Endothelial cell of umbilical vein (primary cell): ENCODE data around the gene PROB1.

ENCODE experiments used
- EZH2 ChIP-seq: IDR thresholded peaks from 2 replicates; pipeline ENCODE4 v1.6.1; 2012; ENCODE audit warnings: borderline replicate concordance, low read depth, mild to moderate bottlenecking, moderate library complexity, low read length, inconsistent platforms; ENCODE audit not compliant: severe bottlenecking
- FOS ChIP-seq: IDR thresholded peaks from 2 replicates; pipeline ENCODE4 v1.6.1; 2011; ENCODE audit warnings: mild to moderate bottlenecking, low read length, moderate library complexity, borderline replicate concordance; ENCODE audit not compliant: insufficient read depth
- GATA2 ChIP-seq: IDR thresholded peaks from 2 replicates; pipeline ENCODE4 v1.7.0; 2011; ENCODE audit warnings: low read depth, mild to moderate bottlenecking, moderate library complexity, mixed read lengths, low read length; ENCODE audit not compliant: insufficient read length, insufficient read depth
- JUN ChIP-seq: IDR thresholded peaks from 2 replicates; pipeline ENCODE4 v1.6.1; 2011; ENCODE audit warnings: borderline replicate concordance, low read depth; ENCODE audit not compliant: insufficient read length, insufficient read depth
- MYC ChIP-seq: IDR thresholded peaks from one replicate; pipeline ENCODE4 v1.6.1; 2011; ENCODE audit warnings: mild to moderate bottlenecking, low read depth, low read length
- POLR2A ChIP-seq: IDR thresholded peaks from 2 replicates; pipeline ENCODE4 v1.6.1; 2012; ENCODE audit warnings: low read depth, mild to moderate bottlenecking, control low read depth, low read length
- POLR2AphosphoS5 ChIP-seq: IDR thresholded peaks from 2 replicates; pipeline ENCODE4 v1.6.1; 2012; ENCODE audit warnings: low read depth, mild to moderate bottlenecking, control low read depth, low read length, moderate library complexity; ENCODE audit not compliant: insufficient read depth
- TF ChIP-seq, protein P1 (sequence below), 2 donors: IDR thresholded peaks; 1 replicate in 1 of 2; 2 replicates in 1 of 2; pipeline ENCODE4 v1.5.1; 2011; ENCODE audit warnings: low read length in 2 of 2, mild to moderate bottlenecking in 2 of 2, moderate library complexity in 2 of 2, control low read depth in 1 of 2, inconsistent platforms in 1 of 2, low read depth in 1 of 2; ENCODE audit not compliant: insufficient read depth in 1 of 2; ENCODE audit errors: extremely low read depth in 1 of 2
- TF ChIP-seq, protein P2 (sequence below): IDR thresholded peaks from 2 replicates; pipeline ENCODE4 v1.6.1; 2011; ENCODE audit not compliant: insufficient read depth, insufficient read length

DNA sequence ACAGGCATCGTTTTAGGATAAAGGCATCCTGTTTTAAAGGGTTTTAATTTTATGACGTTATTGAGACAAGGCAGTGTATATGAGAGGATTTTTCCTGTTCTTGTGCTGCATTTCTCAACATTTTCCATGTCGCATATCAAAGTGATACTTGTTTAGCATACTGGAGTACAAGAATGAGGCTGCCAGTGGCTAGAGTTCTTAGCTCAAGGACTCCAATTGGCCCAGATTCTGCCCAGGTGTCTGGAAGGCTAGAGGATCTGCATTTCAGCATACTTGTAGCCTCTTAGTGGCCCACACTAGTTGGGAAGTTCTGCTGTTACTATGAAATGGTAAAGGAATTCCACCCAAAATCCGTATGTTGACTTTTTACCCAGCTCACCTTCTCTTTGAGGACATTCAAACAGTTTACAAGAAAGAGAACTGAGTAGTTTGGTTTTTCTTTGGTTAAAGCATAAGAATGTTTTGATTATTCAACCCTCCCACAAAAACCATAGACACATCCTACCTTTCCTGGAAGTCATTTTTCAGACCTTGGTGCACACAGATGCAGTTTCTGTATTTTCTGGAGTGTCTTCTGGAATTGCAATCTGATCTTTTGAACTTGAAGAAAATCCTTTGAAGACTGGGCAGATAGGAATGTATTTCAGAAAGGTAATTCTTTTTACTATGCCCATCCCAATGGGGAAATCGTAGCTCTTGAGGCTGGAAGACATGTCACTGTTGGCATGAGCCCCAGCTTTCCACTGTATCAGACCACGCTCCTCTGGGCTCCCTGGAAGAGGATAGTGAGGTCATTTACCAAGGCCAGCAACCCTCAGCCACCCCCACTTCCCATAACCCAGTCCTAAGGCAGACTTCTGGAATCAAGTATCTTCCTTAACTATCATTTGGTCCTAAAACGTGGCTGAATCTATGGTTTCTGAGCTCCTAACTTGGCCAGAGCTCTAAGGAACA, 23.1 kb downstream of the PROB1 start:
- TF ChIP-seq POLR2A (no peak), FOS (no peak), POLR2AphosphoS5 (no peak), MYC (no peak), JUN (no peak), EZH2 (no peak), GATA2 (no peak)
- TF ChIP-seq, protein P1, sequence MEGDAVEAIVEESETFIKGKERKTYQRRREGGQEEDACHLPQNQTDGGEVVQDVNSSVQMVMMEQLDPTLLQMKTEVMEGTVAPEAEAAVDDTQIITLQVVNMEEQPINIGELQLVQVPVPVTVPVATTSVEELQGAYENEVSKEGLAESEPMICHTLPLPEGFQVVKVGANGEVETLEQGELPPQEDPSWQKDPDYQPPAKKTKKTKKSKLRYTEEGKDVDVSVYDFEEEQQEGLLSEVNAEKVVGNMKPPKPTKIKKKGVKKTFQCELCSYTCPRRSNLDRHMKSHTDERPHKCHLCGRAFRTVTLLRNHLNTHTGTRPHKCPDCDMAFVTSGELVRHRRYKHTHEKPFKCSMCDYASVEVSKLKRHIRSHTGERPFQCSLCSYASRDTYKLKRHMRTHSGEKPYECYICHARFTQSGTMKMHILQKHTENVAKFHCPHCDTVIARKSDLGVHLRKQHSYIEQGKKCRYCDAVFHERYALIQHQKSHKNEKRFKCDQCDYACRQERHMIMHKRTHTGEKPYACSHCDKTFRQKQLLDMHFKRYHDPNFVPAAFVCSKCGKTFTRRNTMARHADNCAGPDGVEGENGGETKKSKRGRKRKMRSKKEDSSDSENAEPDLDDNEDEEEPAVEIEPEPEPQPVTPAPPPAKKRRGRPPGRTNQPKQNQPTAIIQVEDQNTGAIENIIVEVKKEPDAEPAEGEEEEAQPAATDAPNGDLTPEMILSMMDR (IDR thresholded peaks at IDR 0.05; ENCODE audit: extremely low read depth in 1 of 2, insufficient read depth in 1 of 2, low read depth in 1 of 2, low read length in 2 of 2) = no peak
- TF ChIP-seq, protein P2, sequence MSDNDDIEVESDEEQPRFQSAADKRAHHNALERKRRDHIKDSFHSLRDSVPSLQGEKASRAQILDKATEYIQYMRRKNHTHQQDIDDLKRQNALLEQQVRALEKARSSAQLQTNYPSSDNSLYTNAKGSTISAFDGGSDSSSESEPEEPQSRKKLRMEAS = no peak
